NCI-H226 (cell line): ENCODE results near the gene RHBDF2.

Source experiments
- DNase-seq: peaks from one replicate; pipeline ENCODE4 v3.0.0-alpha.2; 2015

Gene RHBDF2

GRCh38 chr17:76499267-76499667 lies 2.0 kb downstream of the RHBDF2 start:
- DNase-seq: no peak

- DNase-seq: no peak
These were observed 2.4 kb downstream of the RHBDF2 start for GRCh38 chr17:76498876-76499251.

- DNase-seq: peak; percentile 98
These were observed 3.0 kb downstream of the RHBDF2 start for GRCh38 chr17:76497979-76498875.

GRCh38 chr17:76497699-76497978 lies 3.6 kb downstream of the RHBDF2 start:
- DNase-seq: no peak

GRCh38 chr17:76496464-76496863 lies 4.8 kb downstream of the RHBDF2 start:
- DNase-seq: no peak

GRCh38 chr17:76495663-76496400 lies 5.4 kb downstream of the RHBDF2 start:
- DNase-seq: no peak

- DNase-seq: no peak
These were observed 7.6 kb downstream of the RHBDF2 start for GRCh38 chr17:76493505-76494167.

- DNase-seq: peak; percentile 67
These were observed 8.2 kb downstream of the RHBDF2 start for GRCh38 chr17:76492989-76493501.

- no peak for DNase-seq
These were observed 8.9 kb downstream of the RHBDF2 start for GRCh38 chr17:76492123-76492988.

- no peak for DNase-seq
These were observed 9.7 kb downstream of the RHBDF2 start for GRCh38 chr17:76491271-76492122.

GRCh38 chr17:76490112-76490710 lies 11.0 kb downstream of the RHBDF2 start:
- DNase-seq: no peak

GRCh38 chr17:76487451-76488192 lies 13.6 kb downstream of the RHBDF2 start:
- DNase-seq: no peak

GRCh38 chr17:76485569-76485968 lies 15.7 kb downstream of the RHBDF2 start:
- no peak for DNase-seq

GRCh38 chr17:76484228-76484725 lies 16.9 kb downstream of the RHBDF2 start:
- no peak for DNase-seq

GRCh38 chr17:76481071-76481655 lies 20.1 kb downstream of the RHBDF2 start:
- no peak for DNase-seq

- no peak for DNase-seq
These were observed 20.6 kb downstream of the RHBDF2 start for GRCh38 chr17:76480632-76481031.

- DNase-seq: no peak
These were observed 21.6 kb downstream of the RHBDF2 start for GRCh38 chr17:76479515-76480060.

GRCh38 chr17:76478730-76479514 lies 22.3 kb downstream of the RHBDF2 start:
- no peak for DNase-seq

GRCh38 chr17:76478097-76478496 lies 23.1 kb downstream of the RHBDF2 start:
- DNase-seq: no peak
